NCI-H1105 (cell line): ENCODE results near the gene MYLIP.

Source experiments
- DNase-seq: peaks from one replicate; lab custom pipeline; 2025; lab: John Stamatoyannopoulos, UW

MYLIP gene

DNA sequence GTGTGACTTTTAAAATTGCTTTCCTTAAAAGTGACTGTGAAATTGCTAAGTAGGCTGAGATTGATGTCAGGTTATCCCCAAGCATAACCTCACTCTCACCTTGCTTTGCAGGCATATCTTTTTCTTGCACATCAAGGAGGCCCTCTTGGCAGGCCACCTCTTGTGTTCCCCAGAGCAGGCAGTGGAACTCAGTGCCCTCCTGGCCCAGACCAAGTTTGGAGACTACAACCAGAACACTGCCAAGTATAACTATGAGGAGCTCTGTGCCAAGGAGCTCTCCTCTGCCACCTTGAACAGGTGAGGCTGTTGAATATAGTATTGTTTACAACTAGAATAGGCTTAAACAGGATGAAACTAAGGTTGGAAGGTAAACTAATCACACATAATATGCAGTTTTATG, 12.6 kb downstream of the MYLIP start:
- no peak for DNase-seq

- DNase-seq, result no peak
Observed at GRCh38 chr6:16145038-16145437, 16.2 kb downstream of the MYLIP start.

DNA sequence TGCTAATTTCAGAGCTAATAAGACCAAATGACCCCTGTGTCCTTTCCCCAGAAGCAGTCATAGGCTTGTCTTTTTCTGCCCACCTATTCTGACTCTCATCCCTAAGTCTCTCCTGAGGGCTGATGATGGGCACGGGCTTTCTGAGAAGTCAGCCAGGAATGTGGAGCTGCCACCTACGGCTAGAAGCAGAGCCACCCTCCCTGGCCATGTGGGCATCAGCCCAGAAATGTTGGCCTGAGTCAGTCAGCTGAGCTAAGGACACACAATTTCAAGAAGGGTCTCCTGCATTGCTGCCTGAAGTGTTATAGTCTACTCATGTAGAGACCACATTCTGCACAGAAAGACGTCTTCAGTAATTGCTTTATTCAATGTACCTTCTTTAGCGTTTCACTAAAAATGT, 17.1 kb downstream of the MYLIP start:
- DNase-seq, result no peak

- DNase-seq, result peak; percentile 84
Observed at GRCh38 chr6:16146527-16146955, 17.7 kb downstream of the MYLIP start.

GRCh38 chr6:16148498-16148897, 19.6 kb downstream of the MYLIP start:
- no peak for DNase-seq

DNA sequence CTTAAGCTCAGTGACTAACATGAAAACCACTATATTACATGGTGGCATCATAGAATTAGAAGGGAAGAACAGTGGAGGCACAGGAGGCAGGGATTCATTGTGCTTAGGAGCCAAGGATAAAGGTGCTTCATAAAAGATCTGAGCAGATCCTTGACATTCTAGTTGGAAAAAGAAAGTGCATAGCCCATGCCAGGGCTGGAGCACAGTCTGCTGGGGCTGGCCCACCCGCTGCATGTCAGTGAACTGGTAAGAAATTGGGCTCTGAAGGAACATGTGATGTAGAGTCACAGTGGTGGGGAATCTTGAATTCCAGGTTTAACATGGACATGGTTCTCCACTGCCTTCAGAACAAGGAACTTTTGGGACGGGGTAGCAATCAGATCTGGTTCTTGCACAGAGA, 20.4 kb downstream of the MYLIP start:
- no peak for DNase-seq

DNA sequence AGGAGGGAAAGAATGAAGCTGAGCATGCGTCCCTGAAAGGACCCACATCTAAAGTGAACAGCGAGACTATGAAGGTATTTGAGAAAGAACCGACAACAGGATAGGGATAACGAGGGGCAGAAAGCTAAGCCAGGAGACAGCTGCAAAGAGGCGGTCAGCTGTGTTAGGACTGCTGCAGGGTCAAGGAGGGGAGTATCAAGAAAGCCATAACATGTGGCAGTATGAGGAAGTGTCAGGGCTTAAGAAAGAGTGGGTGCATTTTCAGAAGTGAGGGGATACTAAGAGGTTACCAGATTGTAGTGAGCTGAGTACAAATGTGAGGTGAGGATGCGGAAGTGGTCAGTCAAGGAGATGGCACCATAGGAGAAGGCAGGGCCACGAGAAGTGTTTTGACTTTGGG, 21.2 kb downstream of the MYLIP start:
- no peak for DNase-seq

DNA sequence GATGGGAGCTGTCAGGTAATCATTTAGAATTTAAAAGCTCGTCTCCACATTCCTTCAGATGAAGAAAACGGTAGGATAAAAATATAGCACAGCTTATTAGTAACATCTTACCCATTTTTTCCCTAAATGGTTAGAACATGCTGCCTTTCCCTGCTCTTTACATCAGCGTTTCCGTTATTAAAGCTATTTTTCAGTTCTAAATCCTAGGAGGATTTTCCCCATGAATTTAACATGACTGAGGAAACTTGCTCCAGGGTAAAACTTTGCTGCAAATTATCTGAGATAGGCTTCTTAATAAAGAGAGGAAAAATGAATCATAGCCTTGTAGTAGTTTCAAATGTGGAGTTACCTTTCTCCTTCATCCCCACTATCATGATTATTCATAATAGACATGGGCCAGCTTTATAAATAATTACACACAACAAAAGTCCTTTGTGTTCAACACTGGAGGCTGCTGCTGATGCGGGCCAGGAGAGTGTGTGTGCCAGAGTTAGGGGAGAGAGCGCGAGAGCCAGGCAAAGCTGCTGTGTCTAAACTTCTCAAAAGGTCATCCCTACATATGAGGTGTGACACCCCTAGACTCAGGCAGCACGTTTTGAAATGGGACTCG, 24.4 kb downstream of the MYLIP start:
- DNase-seq, result no peak

GRCh38 chr6:16154904-16155303, 26.0 kb downstream of the MYLIP start:
- no peak for DNase-seq

- DNase-seq, result no peak
Observed at GRCh38 chr6:16157492-16157891, 28.6 kb downstream of the MYLIP start.

GRCh38 chr6:16157909-16158308, 29.0 kb downstream of the MYLIP start:
- peak; percentile 92 for DNase-seq

GRCh38 chr6:16158943-16159557, 30.2 kb downstream of the MYLIP start:
- no peak for DNase-seq

GRCh38 chr6:16160794-16161193, 31.9 kb downstream of the MYLIP start:
- DNase-seq, result no peak

- no peak for DNase-seq
Observed at GRCh38 chr6:16162003-16162402, 33.1 kb downstream of the MYLIP start.

- no peak for DNase-seq
Observed at GRCh38 chr6:16163066-16163465, 34.2 kb downstream of the MYLIP start.

DNA sequence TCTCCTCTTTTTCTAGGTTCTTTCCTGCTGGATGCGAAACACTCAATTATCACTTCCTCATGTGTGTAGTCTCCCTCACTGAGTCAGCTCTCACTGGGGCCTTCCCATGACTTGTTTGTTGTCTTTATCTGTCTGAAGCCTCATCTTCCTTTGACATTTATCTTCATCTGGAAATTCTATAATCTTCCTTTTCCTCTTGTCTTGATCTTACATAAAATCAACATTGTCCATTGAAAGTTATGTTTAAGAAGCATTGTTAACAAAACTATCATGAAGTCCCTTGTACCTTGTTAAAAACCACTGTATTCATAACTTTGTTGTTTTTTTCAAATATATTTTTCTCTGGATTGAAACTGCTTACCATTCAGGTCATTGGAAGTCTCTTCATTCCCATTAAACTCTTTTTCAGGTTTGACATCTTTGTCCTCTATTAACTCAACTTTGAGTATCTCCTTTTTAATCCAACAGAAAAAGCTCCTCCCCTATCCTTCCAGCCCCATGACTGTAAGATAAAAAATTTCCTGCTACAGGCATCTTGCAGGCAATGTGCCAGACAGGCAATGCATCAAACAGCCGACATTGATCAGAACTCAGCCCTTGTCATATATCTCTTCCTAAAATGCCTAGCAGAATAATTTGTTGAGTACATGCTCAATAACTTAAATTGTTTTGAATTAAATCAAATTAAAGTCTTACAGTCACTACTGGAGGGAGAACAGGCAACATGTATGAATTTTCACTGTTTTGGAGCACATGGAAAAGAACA, 34.8 kb downstream of the MYLIP start:
- DNase-seq, result no peak

DNA sequence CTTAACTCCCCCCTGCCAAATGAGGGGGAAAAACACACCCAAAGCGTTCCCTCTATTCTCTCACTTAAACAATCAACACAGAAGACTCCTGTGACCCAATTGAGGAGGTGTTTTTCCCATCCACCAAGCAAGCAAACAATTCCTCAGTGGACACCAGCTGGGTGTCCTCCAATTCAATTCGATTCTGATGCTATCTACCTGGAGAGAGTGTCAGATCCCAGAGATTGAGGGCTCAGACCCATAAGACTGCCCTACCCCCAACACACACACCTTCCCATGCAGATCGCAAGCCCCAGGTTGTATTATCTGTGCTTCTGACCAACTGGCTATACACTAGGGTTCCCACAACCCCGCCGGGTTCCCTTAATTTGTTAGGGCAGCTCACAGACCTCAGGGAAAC, 36.8 kb downstream of the MYLIP start:
- DNase-seq, result no peak

- DNase-seq, result no peak
Observed at GRCh38 chr6:16166871-16167608, 38.2 kb downstream of the MYLIP start.

- DNase-seq, result no peak
Observed at GRCh38 chr6:16168121-16168520, 39.2 kb downstream of the MYLIP start.

DNA sequence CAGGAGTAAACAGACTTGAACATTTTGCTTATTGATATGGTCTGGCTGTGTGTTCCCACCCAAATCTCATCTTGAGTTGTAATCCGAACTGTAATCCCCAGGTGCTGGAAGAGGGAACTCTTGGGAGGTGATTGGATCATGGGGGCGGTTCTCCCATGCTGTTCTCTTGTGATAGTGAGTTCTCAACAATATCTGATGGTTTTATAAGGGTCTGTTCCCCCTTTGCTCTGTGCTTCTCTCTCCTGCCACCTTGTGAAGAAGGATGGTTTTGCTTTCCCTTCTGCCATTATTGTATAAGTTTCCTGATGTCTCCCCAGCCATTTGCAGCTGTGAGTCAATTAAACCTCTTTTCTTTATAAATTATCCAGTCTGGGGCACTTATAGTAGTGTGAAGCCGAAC, 40.0 kb downstream of the MYLIP start:
- peak; percentile 46 for DNase-seq

GRCh38 chr6:16171400-16171799, 42.5 kb downstream of the MYLIP start:
- no peak for DNase-seq

DNA sequence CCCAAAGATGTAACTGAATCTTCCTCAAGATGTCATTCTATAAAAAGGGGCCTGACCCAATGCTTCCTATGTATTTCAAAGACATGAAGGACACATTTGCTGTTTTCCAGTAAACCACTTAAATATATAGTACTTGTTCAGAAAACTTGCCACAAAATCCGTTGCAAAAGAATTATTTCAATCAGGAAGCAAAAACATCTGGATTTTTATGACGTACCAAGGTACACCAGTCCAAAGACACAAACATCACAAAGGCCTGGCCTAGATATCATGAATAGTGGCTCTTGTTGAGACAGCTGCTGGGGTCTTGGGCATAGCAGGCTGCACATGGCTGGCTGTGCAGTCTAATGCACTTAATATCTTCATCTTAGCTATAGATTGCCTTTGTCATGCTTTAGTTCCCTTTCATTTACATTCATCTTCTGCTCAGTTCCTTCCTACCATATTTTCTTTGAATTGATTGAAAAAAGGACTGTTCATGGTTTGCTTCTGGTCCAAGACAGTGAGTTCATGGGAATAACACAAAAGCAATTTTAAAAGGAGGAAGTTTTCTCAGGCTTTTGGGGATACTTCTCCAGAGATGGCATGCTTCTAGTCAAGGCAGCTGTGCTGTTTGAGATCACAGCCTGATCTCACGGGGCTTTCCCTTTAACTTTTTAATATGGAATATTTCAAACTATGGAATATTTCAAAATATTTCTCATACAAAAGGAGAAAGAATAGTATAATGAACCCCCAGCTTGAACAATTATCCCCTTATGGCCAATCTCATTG, 44.5 kb downstream of the MYLIP start:
- DNase-seq, result no peak
